Left cardiac atrium (tissue), 4 donors: ENCODE data around the gene KIF16B. TPM values are rescaled to one million over a fixed set of nuclear protein-coding genes. Genes with fewer than 3 reads are reported as not detected.

Experiments used
- ATAC-seq, 2 donors: fragments of 200-7000 bp; cut with Tn5 transposase; one replicate each; pipeline ENCODE4 v1.9.1; 2020; ENCODE audit warnings: mild to moderate bottlenecking in 2 of 2, moderate library complexity in 2 of 2
- DNase-seq: peaks from one replicate; pipeline ENCODE4 v3.0.0-alpha.2; 2020
- intact Hi-C, 2 donors: fragments of 100-400 bp; cut with DNase I; formaldehyde crosslinking; loops; one replicate each; pipeline versions ENCODE4 v1.14.1 to v1.15.1; 2022 to 2023
- total RNA-seq, 2 donors: library from RNA; stranded (reverse); fragmentation: NEBNext Ultra II Directional; extraction: Animal tissue kit (Norgen Biotek cat#: 25700); gene quantifications; one replicate each; pipeline ENCODE4 v1.2.1, GENCODE V29; 2021
- donor health status: DM: no; HTN: yes; CAD: no.
- donor health status: DM: no; HTN: yes; CAD: no; lungs with severe emphysema.
- donor health status: DM: yes; HTN: yes; CAD: no.
- donor health status: Dilated cardiomyopathy.

The KIF16B gene
- total RNA-seq, 2 donors from 2014 or later, result 17.0 to 17.7 TPM

DNA sequence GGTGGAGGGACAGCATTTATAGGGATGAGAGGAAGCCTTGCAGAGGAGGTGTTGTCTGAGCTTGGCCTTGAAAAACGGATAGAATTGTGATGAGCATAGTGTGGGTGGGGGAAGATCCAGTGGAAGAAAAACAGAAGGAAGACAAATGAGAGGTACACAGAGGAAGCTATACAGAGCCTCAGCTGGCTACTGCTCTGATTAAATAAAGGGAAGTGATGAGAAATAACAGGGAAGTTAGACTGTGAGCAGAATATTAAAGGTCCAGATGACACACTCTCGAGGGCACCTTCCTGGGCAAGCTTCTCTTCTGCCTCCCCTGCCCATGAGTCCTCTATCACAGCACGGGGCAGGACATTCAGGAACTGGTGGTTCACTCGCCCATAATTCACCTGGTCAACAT, 182.3 kb downstream of the KIF16B start:
- ATAC-seq (peak in 1 of 2 donors; percentile 68), DNase-seq (no peak)
- intact Hi-C loops, result no loop called here

DNA sequence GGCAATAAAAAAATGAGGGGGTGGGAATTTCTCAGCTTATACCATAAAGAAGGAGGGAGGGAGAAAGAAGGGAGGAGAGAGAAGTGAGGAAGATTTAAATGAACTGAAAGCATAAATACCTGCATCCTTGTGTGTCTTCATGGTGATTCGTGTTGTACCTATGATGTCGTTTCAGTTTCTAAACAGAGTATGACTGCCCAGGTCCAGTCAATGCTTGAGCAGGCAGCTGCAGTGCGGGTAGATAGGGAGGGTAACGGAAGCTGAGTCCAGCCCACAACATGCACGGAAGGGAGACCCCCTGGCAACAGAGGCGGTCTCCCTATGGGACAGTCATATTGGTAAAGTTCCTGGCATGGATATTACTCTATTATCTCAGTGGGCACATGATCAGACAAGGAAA, 184.5 kb downstream of the KIF16B start:
- DNase-seq (no peak), ATAC-seq (no peak)
- intact Hi-C loops, result no loop called here

DNA sequence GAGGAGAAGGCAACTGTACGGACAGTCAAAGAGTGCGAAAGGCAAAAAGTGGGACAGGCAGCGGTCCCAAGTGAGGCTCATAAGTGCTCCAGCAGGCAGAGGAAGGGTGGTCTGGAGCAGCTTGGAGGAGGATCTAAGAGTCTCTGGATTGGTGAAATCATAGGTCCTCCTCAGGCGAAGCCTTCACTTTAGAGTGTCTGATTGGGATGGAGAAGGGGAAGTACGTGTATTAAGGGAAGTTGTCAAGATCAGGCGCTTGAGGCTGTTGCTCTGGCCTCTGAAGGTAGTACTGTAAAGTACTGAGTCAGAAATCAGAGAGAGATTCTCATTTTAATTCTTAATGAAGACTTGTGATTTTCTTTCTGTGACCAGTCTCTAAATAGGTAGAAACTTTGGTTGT, 185.6 kb downstream of the KIF16B start:
- ATAC-seq (peak in 1 of 2 donors; percentile 36), DNase-seq (no peak)
- intact Hi-C loops, result no loop called here

GRCh38 chr20:16385891-16386290, 187.4 kb downstream of the KIF16B start:
- ATAC-seq, result no peak
- intact Hi-C loops, result no loop called here
- DNase-seq, result no peak

GRCh38 chr20:16385462-16385861, 187.8 kb downstream of the KIF16B start:
- intact Hi-C loops, result no loop called here
- ATAC-seq, result no peak
- DNase-seq, result no peak

- DNase-seq, result no peak
- no peak for ATAC-seq
- intact Hi-C loops, result no loop called here
Measured at GRCh38 chr20:16381444-16381843, 191.8 kb downstream of the KIF16B start.

- DNase-seq (no peak), ATAC-seq (peak in 1 of 2 donors; percentile 23)
- intact Hi-C loops, result no loop called here
Measured at GRCh38 chr20:16378712-16379370, 194.4 kb downstream of the KIF16B start.

GRCh38 chr20:16378122-16378521, 195.1 kb downstream of the KIF16B start:
- intact Hi-C loops, result no loop called here
- DNase-seq (no peak), ATAC-seq (no peak)

DNA sequence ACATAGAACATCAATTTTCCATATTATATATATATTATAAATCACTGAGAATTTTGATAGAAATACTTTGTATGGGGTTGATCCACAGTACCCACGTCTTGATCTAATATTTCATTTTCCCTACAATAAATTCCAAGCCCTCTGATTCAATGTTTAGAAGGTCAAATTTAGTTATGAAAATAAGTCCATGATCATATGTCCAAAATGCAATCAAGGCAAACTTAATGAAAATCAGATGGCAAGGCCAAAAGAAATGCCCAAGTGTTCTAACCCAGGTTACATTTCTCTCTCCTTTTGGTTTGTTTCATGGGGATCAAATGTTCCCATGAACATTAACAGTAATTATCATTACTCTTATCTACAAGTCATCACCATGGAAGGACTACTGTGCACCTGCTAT, 203.8 kb downstream of the KIF16B start:
- intact Hi-C loops, result no loop called here

GRCh38 chr20:16368645-16369292, 204.5 kb downstream of the KIF16B start:
- intact Hi-C loops, result no loop called here
- no peak for DNase-seq
- ATAC-seq, result no peak

More for the DNA sequence above, 203.8 kb downstream of the KIF16B start:
- no peak for DNase-seq
- ATAC-seq, result no peak

GRCh38 chr20:16367948-16368560, 205.2 kb downstream of the KIF16B start:
- peak in 1 of 2 donors; percentile 30 for ATAC-seq
- intact Hi-C loops, result no loop called here
- DNase-seq, result no peak

DNA sequence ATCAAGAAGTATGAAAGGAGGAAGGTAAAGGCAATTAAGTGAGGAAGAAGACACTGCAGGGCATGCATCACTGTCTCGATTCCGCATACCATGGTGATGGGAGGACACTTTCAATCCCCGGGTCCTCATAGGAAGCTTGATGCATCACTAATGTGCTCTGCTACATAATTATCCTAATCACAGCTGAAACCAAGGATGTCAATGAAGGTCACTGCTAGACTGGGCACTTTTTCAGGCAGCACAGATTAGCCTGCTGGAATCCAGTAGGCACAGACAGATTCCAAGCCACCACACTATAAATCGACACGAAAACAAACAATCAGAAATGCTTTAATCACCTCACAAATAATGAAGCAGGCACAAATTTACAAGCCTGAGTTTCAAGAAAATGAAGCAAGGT, 206.7 kb downstream of the KIF16B start:
- intact Hi-C loops, result no loop called here
- ATAC-seq (peak in 1 of 2 donors; percentile 41), DNase-seq (no peak)

GRCh38 chr20:16364320-16364687, 208.9 kb downstream of the KIF16B start:
- intact Hi-C loops, result no loop called here
- no peak for DNase-seq
- no peak for ATAC-seq

- no peak for DNase-seq
- no peak for ATAC-seq
- intact Hi-C loops, result no loop called here
Measured at GRCh38 chr20:16363506-16364319, 209.5 kb downstream of the KIF16B start.

GRCh38 chr20:16362642-16363041, 210.6 kb downstream of the KIF16B start:
- ATAC-seq (no peak), DNase-seq (no peak)
- intact Hi-C loops, result no loop called here

GRCh38 chr20:16360668-16361067, 212.6 kb downstream of the KIF16B start:
- ATAC-seq (no peak), DNase-seq (no peak)
- intact Hi-C loops, result no loop called here

DNA sequence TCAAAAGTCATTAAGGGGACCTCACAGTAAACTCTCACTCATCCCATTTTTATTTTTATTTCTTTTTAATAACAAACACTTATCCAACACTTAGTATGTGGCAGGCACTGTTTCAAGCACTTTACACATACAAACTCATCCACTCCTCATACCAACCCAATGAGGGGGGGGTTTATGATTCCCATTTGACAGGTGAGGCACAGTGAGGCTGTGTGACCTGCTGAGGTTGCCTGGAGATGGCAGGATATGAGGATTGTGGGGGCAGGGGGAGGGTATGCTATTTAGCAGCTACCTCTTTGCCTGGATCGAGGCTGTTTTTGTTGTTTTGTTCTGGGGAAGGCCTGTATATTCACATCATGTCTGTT, 219.8 kb downstream of the KIF16B start:
- ATAC-seq (no peak), DNase-seq (no peak)
- intact Hi-C loops, result no loop called here

DNA sequence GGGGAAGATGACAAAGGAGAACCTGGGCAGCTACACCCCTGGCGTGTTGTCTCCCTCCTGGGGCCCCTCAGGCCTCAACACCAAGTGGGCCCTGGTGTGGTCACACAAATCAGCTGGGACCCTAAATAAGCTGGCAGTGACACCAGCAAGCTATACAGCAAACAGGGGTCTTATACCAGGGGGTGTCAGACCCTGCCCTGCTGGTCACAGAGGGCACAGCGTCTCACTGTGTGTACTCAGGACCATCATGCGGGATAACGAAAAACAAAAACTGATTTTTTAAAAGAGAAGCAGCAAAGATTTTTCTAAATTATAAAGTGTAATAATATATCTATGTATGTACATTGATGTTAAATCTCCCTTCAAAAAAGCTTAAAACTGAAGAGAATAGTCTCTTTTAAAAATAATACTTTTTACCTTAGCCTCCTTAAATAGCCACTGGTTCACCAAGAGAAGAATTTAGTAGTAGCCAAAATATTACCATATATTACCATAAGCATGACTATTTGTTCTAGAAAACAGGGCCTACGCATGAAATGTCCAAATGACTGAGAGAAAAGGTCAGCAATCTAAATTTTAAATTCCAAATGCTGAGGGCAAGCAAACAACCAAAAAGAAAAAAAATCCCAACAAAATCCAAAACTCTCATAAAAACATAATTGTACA, 220.4 kb downstream of the KIF16B start:
- no peak for DNase-seq
- ATAC-seq, result no peak
- intact Hi-C loops, result no loop called here

GRCh38 chr20:16352321-16352720, 220.9 kb downstream of the KIF16B start:
- DNase-seq, result no peak
- intact Hi-C loops, result no loop called here
- no peak for ATAC-seq

GRCh38 chr20:16351415-16351814, 221.8 kb downstream of the KIF16B start:
- ATAC-seq (no peak), DNase-seq (no peak)
- intact Hi-C loops, result no loop called here
